HEK293T (cell line): Measurements from ENCODE around the gene USP53.

Experiments used
- ARNT ChIP-seq: fragments of 450-650 bp; IDR thresholded peaks from 2 replicates; pipeline ENCODE4 v1.6.1; 2017; ENCODE audit warnings: mild to moderate bottlenecking
- BHLHE40 ChIP-seq: fragments of 450-650 bp; IDR thresholded peaks from 2 replicates; pipeline ENCODE4 v1.6.1; 2016; ENCODE audit warnings: mild to moderate bottlenecking, moderate library complexity, borderline replicate concordance
- ELF4 ChIP-seq: fragments of 450-650 bp; IDR thresholded peaks from 2 replicates; pipeline ENCODE4 v1.6.1; 2017; ENCODE audit warnings: antibody characterized with exemption
- FOXA1 ChIP-seq: fragments of 450-650 bp; IDR thresholded peaks from 2 replicates; pipeline ENCODE4 v1.6.1; 2016; ENCODE audit warnings: mild to moderate bottlenecking
- FOXK2 ChIP-seq: fragments of 450-650 bp; IDR thresholded peaks from 2 replicates; pipeline ENCODE4 v1.6.1; 2016; ENCODE audit warnings: mild to moderate bottlenecking
- FOXM1 ChIP-seq: fragments of 450-650 bp; IDR thresholded peaks from 2 replicates; pipeline ENCODE4 v1.6.1; 2017; ENCODE audit warnings: mild to moderate bottlenecking, borderline replicate concordance
- L3MBTL2 ChIP-seq: fragments of 450-650 bp; conservative IDR thresholded peaks from 2 replicates; pipeline ENCODE4 v1.6.1; 2016; ENCODE audit warnings: mild to moderate bottlenecking
- PKNOX1 ChIP-seq: fragments of 450-650 bp; IDR thresholded peaks from 2 replicates; pipeline ENCODE4 v1.6.1; 2016
- SP1 ChIP-seq: fragments of 450-650 bp; IDR thresholded peaks from 2 replicates; pipeline ENCODE4 v1.6.1; 2017
- SUZ12 ChIP-seq: fragments of 450-650 bp; IDR thresholded peaks from 2 replicates; pipeline ENCODE4 v1.6.1; 2016; ENCODE audit warnings: mild to moderate bottlenecking
- TARDBP ChIP-seq: fragments of 450-650 bp; IDR thresholded peaks from 2 replicates; pipeline ENCODE4 v1.6.1; 2016
- ZNF384 ChIP-seq: fragments of 450-650 bp; IDR thresholded peaks from 2 replicates; pipeline ENCODE4 v1.6.1; 2016

GRCh38 chr4:119286377-119287002 lies 74.0 kb downstream of the USP53 start:
- TF ChIP-seq BHLHE40 (no peak), SP1 (no peak), TARDBP (no peak), SUZ12 (no peak), ARNT (no peak), FOXM1 (no peak), ELF4 (no peak), ZNF384 (no peak), FOXK2 (no peak), L3MBTL2 (no peak), FOXA1 (no peak), PKNOX1 (no peak)
